ENCODE results near the gene SYTL3.
"Not testable (repeated sequence)": the region's sequence is repeated elsewhere in the genome, so short reads cannot be mapped to it uniquely, and the experiment has no call there.

Gene SYTL3

GRCh38 chr6:158674342-158675131, 24.7 kb downstream of the SYTL3 start:
- Histone ChIP-seq H3K4me3 (ENCODE audit: low read depth, low read length) (no peak overlapping the region), H3K4me1 (peaks cover 8% of the 10 kb centered on the region), H3K9me3 (no peaks in the 10 kb centered on the region), H3K36me3 (no peaks in the 10 kb centered on the region), H3K27me3 (no peaks in the 10 kb centered on the region)
- peak; percentile 22 for DNase-seq
- TF ChIP-seq CTCF (IDR thresholded peaks at IDR 0.05; ENCODE audit: low read depth, low read length) = no peak

- H3K9me3 ChIP-seq; H3K4me1 ChIP-seq; DNase-seq; H3K4me3 ChIP-seq (ENCODE audit: low read depth, low read length); H3K27me3 ChIP-seq; H3K36me3 ChIP-seq: not testable (repeated sequence)
Observed at GRCh38 chr6:158677094-158677493, 27.2 kb downstream of the SYTL3 start.

- no peak for DNase-seq
- no peak overlapping the region for H3K4me3 ChIP-seq (ENCODE audit: low read depth, low read length)
- H3K4me1 ChIP-seq = peaks cover 8% of the 10 kb centered on the region
- TF ChIP-seq CTCF (IDR thresholded peaks at IDR 0.05; ENCODE audit: low read depth, low read length) = no peak
- H3K36me3 ChIP-seq = no peaks in the 10 kb centered on the region
- no peaks in the 10 kb centered on the region for H3K27me3 ChIP-seq
- no peaks in the 10 kb centered on the region for H3K9me3 ChIP-seq
Observed at GRCh38 chr6:158677906-158678578, 28.2 kb downstream of the SYTL3 start.

- Histone ChIP-seq H3K36me3 (no peaks in the 10 kb centered on the region), H3K27me3 (no peaks in the 10 kb centered on the region), H3K9me3 (no peaks in the 10 kb centered on the region)
Observed at GRCh38 chr6:158680015-158680414, 30.2 kb downstream of the SYTL3 start.

GRCh38 chr6:158680481-158680880, 30.6 kb downstream of the SYTL3 start:
- no peaks in the 10 kb centered on the region for H3K36me3 ChIP-seq
- no peaks in the 10 kb centered on the region for H3K9me3 ChIP-seq
- no peaks in the 10 kb centered on the region for H3K4me1 ChIP-seq
- H3K4me3 ChIP-seq (ENCODE audit: low read depth, low read length) = no peak overlapping the region
- no peak for DNase-seq
- no peak for TF ChIP-seq CTCF (IDR thresholded peaks at IDR 0.05; ENCODE audit: low read depth, low read length)
- no peaks in the 10 kb centered on the region for H3K27me3 ChIP-seq

More at GRCh38 chr6:158680015-158680414, 30.2 kb downstream of the SYTL3 start:
- no peak for DNase-seq
- TF ChIP-seq CTCF (IDR thresholded peaks at IDR 0.05; ENCODE audit: low read depth, low read length) = no peak
- no peak overlapping the region for H3K4me3 ChIP-seq (ENCODE audit: low read depth, low read length)
- H3K4me1 ChIP-seq = peaks cover under 1% of the 10 kb centered on the region; the same call in 1 of the 2 replicates

GRCh38 chr6:158684311-158684710, 34.5 kb downstream of the SYTL3 start:
- Histone ChIP-seq H3K27me3 (no peaks in the 10 kb centered on the region), H3K4me3 (ENCODE audit: low read depth, low read length) (no peak overlapping the region), H3K4me1 (no peaks in the 10 kb centered on the region), H3K36me3 (no peaks in the 10 kb centered on the region), H3K9me3 (no peaks in the 10 kb centered on the region)
- DNase-seq = no peak
- no peak for TF ChIP-seq CTCF (IDR thresholded peaks at IDR 0.05; ENCODE audit: low read depth, low read length)

Measured in BE2C (cell line).